ENCODE measurements around the gene CCDC57. TPM values are rescaled to one million over a fixed set of nuclear protein-coding genes. Genes with fewer than 3 reads are reported as not detected.

Gene CCDC57
- total RNA-seq, 1 donor from 2014 or later: 50.5 TPM

- H3K36me3 ChIP-seq: peaks cover 89% of the 10 kb centered on the region
- H3K27ac ChIP-seq: no peak overlapping the region
- TF ChIP-seq CTCF (IDR thresholded peaks at IDR 0.05): no peak
- DNase-seq: no peak
- H3K4me1 ChIP-seq: peaks cover 8% of the 10 kb centered on the region
- intact Hi-C loops (cut with DNase I): no loop called here
- no peaks in the 10 kb centered on the region for H3K9me3 ChIP-seq
- ATAC-seq: no peak
- no peaks in the 10 kb centered on the region for H3K27me3 ChIP-seq
- no peak overlapping the region for H3K4me3 ChIP-seq
These were observed 120.5 kb downstream of the CCDC57 start for GRCh38 chr17:82092094-82092586.

GRCh38 chr17:82091264-82092066, 121.2 kb downstream of the CCDC57 start:
- no peaks in the 10 kb centered on the region for H3K27me3 ChIP-seq
- no peaks in the 10 kb centered on the region for H3K9me3 ChIP-seq
- H3K27ac ChIP-seq: no peak overlapping the region
- ATAC-seq (no peak), DNase-seq (no peak)
- peaks cover 2% of the 10 kb centered on the region for H3K4me1 ChIP-seq
- no peak overlapping the region for H3K4me3 ChIP-seq
- TF ChIP-seq CTCF (IDR thresholded peaks at IDR 0.05): no peak
- H3K36me3 ChIP-seq: peaks cover 96% of the 10 kb centered on the region
- intact Hi-C loops (cut with DNase I): no loop called here

- no peaks in the 10 kb centered on the region for H3K9me3 ChIP-seq
- H3K27ac ChIP-seq: no peak overlapping the region
- H3K27me3 ChIP-seq: no peaks in the 10 kb centered on the region
- TF ChIP-seq CTCF (IDR thresholded peaks at IDR 0.05): no peak
- no peaks in the 10 kb centered on the region for H3K4me1 ChIP-seq
- peaks cover 98% of the 10 kb centered on the region for H3K36me3 ChIP-seq
- intact Hi-C loops (cut with DNase I): no loop called here
- ATAC-seq (no peak), DNase-seq (no peak)
- no peak overlapping the region for H3K4me3 ChIP-seq
These were observed 121.9 kb downstream of the CCDC57 start for GRCh38 chr17:82090549-82091263.

- Histone ChIP-seq H3K4me1 (no peaks in the 10 kb centered on the region), H3K4me3 (no peak overlapping the region), H3K9me3 (no peaks in the 10 kb centered on the region), H3K36me3 (peaks cover 98% of the 10 kb centered on the region), H3K27me3 (no peaks in the 10 kb centered on the region), H3K27ac (no peak overlapping the region)
- ATAC-seq (no peak), DNase-seq (no peak)
- TF ChIP-seq CTCF (IDR thresholded peaks at IDR 0.05): no peak
- intact Hi-C loops (cut with DNase I): no loop called here
These were observed 122.7 kb downstream of the CCDC57 start for GRCh38 chr17:82089723-82090548.

- no peak for TF ChIP-seq CTCF (IDR thresholded peaks at IDR 0.05)
- Histone ChIP-seq H3K27ac (no peak overlapping the region), H3K27me3 (no peaks in the 10 kb centered on the region), H3K4me3 (no peak overlapping the region), H3K4me1 (no peaks in the 10 kb centered on the region), H3K9me3 (no peaks in the 10 kb centered on the region), H3K36me3 (peaks cover 100% of the 10 kb centered on the region)
- intact Hi-C loops (cut with DNase I): no loop called here
- DNase-seq (no peak), ATAC-seq (no peak)
These were observed 123.6 kb downstream of the CCDC57 start for GRCh38 chr17:82088838-82089722.

Measured in upper lobe of right lung (tissue), 1 donor.